H1 (cell line): ENCODE data around the gene EYA2. TPM values are rescaled to one million over a fixed set of nuclear protein-coding genes. Genes with fewer than 3 reads are reported as not detected.

Source experiments
- CTCF ChIA-PET: fragments of 300-600 bp; sonication (Branson Sonifier 250); formaldehyde crosslinking; loops from one replicate; lab custom pipeline; 2021; ENCODE audit not compliant: partially characterized antibody; lab: Charles Lee
- POLR2A ChIA-PET: fragments of 300-600 bp; sonication (Branson Sonifier 250); formaldehyde crosslinking; loops from one replicate; lab custom pipeline; 2021; ENCODE audit warnings: inconsistent platforms; ENCODE audit not compliant: partially characterized antibody; lab: Charles Lee
- DNase-seq, 2 experiments: peaks; one replicate each; pipeline versions ENCODE4 v3.0.0 to v3.0.0-alpha.2; 2010 to 2022; ENCODE audit warnings: low spot score in 2 of 2, low read depth in 1 of 2, mixed read lengths in 1 of 2
- FAIRE-seq: peaks from 2 replicates; lab custom pipeline; 2011; peaks lifted over from hg19 to GRCh38; lab: Jason Lieb, UNC
- H2AFZ ChIP-seq: 2 replicates; pipeline ENCODE4 v1.8.1; 2012; ENCODE audit warnings: low read length, inconsistent platforms
- H2AK5ac ChIP-seq: 2 replicates; pipeline ENCODE4 v1.6.1; 2013; ENCODE audit warnings: low read depth, low read length
- H2BK120ac ChIP-seq: replicated peaks from 2 replicates; pipeline ENCODE3; 2013; ENCODE audit warnings: low read depth, low read length, inconsistent platforms
- H2BK12ac ChIP-seq: 2 replicates; pipeline ENCODE4 v1.6.1; 2013; ENCODE audit warnings: low read depth, low read length
- H2BK15ac ChIP-seq: 2 replicates; pipeline ENCODE4 v1.6.1; 2013; ENCODE audit warnings: low read length
- H2BK20ac ChIP-seq: 2 replicates; pipeline ENCODE4 v1.6.1; 2013; ENCODE audit warnings: low read length
- H2BK5ac ChIP-seq: 2 replicates; pipeline ENCODE4 v1.6.1; 2013; ENCODE audit warnings: low read depth, low read length
- H3K14ac ChIP-seq: 2 replicates; pipeline ENCODE4 v1.6.1; 2013; ENCODE audit warnings: inconsistent platforms; ENCODE audit not compliant: insufficient read length
- H3K18ac ChIP-seq: 2 replicates; pipeline ENCODE4 v1.6.1; 2013; ENCODE audit warnings: low read length; ENCODE audit errors: extremely low read depth
- H3K23ac ChIP-seq: 2 replicates; pipeline ENCODE4 v1.6.1; 2013; ENCODE audit warnings: inconsistent platforms; ENCODE audit not compliant: insufficient read length
- H3K23me2 ChIP-seq: 2 replicates; pipeline ENCODE4 v1.6.1; 2013; ENCODE audit warnings: low read depth, low read length
- H3K27ac ChIP-seq: 2 replicates; pipeline ENCODE4 v1.6.1; 2011; ENCODE audit warnings: low read depth, low read length, inconsistent platforms
- H3K27me3 ChIP-seq, 4 experiments: replicated peaks in 1 of 4; 1 replicate in 1 of 4; 2 replicates in 3 of 4; pipeline versions ENCODE4 v1.6.1 to v1.8.1; 2011 to 2013; ENCODE audit warnings: low read length in 3 of 4, mild to moderate bottlenecking in 3 of 4, inconsistent platforms in 2 of 4, mixed read lengths in 2 of 4, moderate library complexity in 1 of 4; ENCODE audit not compliant: control insufficient read depth in 3 of 4, insufficient read depth in 3 of 4; ENCODE audit errors: extremely low read depth in 1 of 4
- H3K36me3 ChIP-seq, 4 experiments: 2 replicates each; pipeline versions ENCODE4 v1.6.1 to v1.8.1; 2011 to 2013; ENCODE audit warnings: mild to moderate bottlenecking in 4 of 4, low read length in 3 of 4, moderate library complexity in 2 of 4, control low read depth in 1 of 4, inconsistent platforms in 1 of 4; ENCODE audit not compliant: insufficient read depth in 4 of 4, control insufficient read depth in 2 of 4
- H3K4ac ChIP-seq: replicated peaks from 2 replicates; pipeline ENCODE3; 2013; ENCODE audit warnings: low read length, low read depth, mixed read lengths, inconsistent platforms; ENCODE audit not compliant: insufficient read length
- H3K4me1 ChIP-seq, 4 experiments: replicated peaks in 1 of 4; 1 replicate in 1 of 4; 2 replicates in 3 of 4; pipeline versions ENCODE4 v1.6.1 to v1.8.1; 2011 to 2013; ENCODE audit warnings: low read length in 3 of 4, inconsistent platforms in 2 of 4, mixed read lengths in 1 of 4; ENCODE audit not compliant: insufficient read depth in 4 of 4, control insufficient read depth in 3 of 4
- H3K4me2 ChIP-seq, 2 experiments: 2 replicates each; pipeline versions ENCODE4 v1.6.1 to v1.8.1; 2011 to 2013; ENCODE audit warnings: low read depth in 2 of 2, low read length in 2 of 2, control low read depth in 1 of 2, inconsistent platforms in 1 of 2, mild to moderate bottlenecking in 1 of 2; ENCODE audit not compliant: insufficient read depth in 1 of 2
- H3K4me3 ChIP-seq, 4 experiments: fragments of 200-600, 300-600 bp in 1 of 4; sonication (generic), shearing (Covaris generic), sonication (Bioruptor Twin) in 1 of 4; 2 replicates each; pipeline versions ENCODE4 v1.5.1 to v1.8.1; 2011 to 2016; ENCODE audit warnings: low read length in 4 of 4, low read depth in 3 of 4, control low read depth in 2 of 4, inconsistent platforms in 2 of 4, mild to moderate bottlenecking in 2 of 4, mixed read lengths in 1 of 4, moderate library complexity in 1 of 4; ENCODE audit not compliant: insufficient read depth in 2 of 4; ENCODE audit errors: extremely low read depth in 1 of 4
- H3K56ac ChIP-seq: replicated peaks from 2 replicates; pipeline ENCODE3; 2013; ENCODE audit warnings: low read depth, mild to moderate bottlenecking, mixed read lengths, low read length, inconsistent platforms; ENCODE audit not compliant: insufficient read length
- H3K79me1 ChIP-seq: 2 replicates; pipeline ENCODE4 v1.6.1; 2013; ENCODE audit warnings: low read depth, low read length, control low read depth
- H3K79me2 ChIP-seq, 2 experiments: 2 replicates each; pipeline versions ENCODE4 v1.6.1 to v1.8.1; 2012 to 2013; ENCODE audit warnings: low read length in 2 of 2, mild to moderate bottlenecking in 2 of 2, inconsistent platforms in 1 of 2; ENCODE audit not compliant: insufficient read depth in 2 of 2, control insufficient read depth in 1 of 2
- H3K9ac ChIP-seq, 4 experiments: replicated peaks in 1 of 4; 1 replicate in 1 of 4; 2 replicates in 3 of 4; pipeline versions ENCODE4 v1.6.1 to v1.8.1; 2011 to 2013; ENCODE audit warnings: low read depth in 3 of 4, low read length in 3 of 4, control low read depth in 2 of 4, mild to moderate bottlenecking in 2 of 4, moderate library complexity in 2 of 4, inconsistent platforms in 1 of 4; ENCODE audit errors: extremely low read depth in 1 of 4
- H3K9me3 ChIP-seq, 2 experiments: 2 replicates each; pipeline versions ENCODE4 v1.6.1 to v1.8.1; 2012 to 2013; ENCODE audit warnings: mild to moderate bottlenecking in 2 of 2, moderate library complexity in 2 of 2, control low read depth in 1 of 2, inconsistent platforms in 1 of 2, low read depth in 1 of 2, low read length in 1 of 2, mixed read lengths in 1 of 2; ENCODE audit not compliant: insufficient read depth in 2 of 2
- H4K20me1 ChIP-seq, 2 experiments: replicated peaks in 1 of 2; 2 replicates each; pipeline versions ENCODE3 to v1.8.1; 2011 to 2013; ENCODE audit warnings: inconsistent platforms in 2 of 2, low read length in 2 of 2, mild to moderate bottlenecking in 1 of 2; ENCODE audit not compliant: insufficient read depth in 2 of 2, control insufficient read depth in 1 of 2
- H4K5ac ChIP-seq: 2 replicates; pipeline ENCODE4 v1.6.1; 2013; ENCODE audit warnings: low read length, low read depth, mixed read lengths, inconsistent platforms; ENCODE audit not compliant: insufficient read length
- H4K8ac ChIP-seq: 2 replicates; pipeline ENCODE4 v1.8.0; 2013; ENCODE audit warnings: mild to moderate bottlenecking, moderate library complexity, low read length, inconsistent platforms; ENCODE audit not compliant: insufficient read depth; ENCODE audit errors: extremely low read depth
- H4K91ac ChIP-seq: replicated peaks from 2 replicates; pipeline ENCODE3; 2013; ENCODE audit warnings: low read length, mixed read lengths, inconsistent platforms; ENCODE audit not compliant: insufficient read length
- EZH2 ChIP-seq: fragments of 200-600 bp; sonication (generic); IDR thresholded peaks from 2 replicates; pipeline ENCODE4 v1.7.1; 2012; ENCODE audit warnings: low read depth, mild to moderate bottlenecking, moderate library complexity, low read length, inconsistent platforms; ENCODE audit not compliant: severe bottlenecking
- KDM4A ChIP-seq: IDR thresholded peaks from one replicate; pipeline ENCODE4 v1.7.1; 2012; ENCODE audit warnings: low read depth, mild to moderate bottlenecking, moderate library complexity, low read length, inconsistent platforms; ENCODE audit not compliant: severe bottlenecking
- MAFK ChIP-seq: IDR thresholded peaks from 2 replicates; pipeline ENCODE4 v1.6.1; 2012; ENCODE audit warnings: low read depth, mild to moderate bottlenecking, improper control_type of control experiment, low read length
- POLR2AphosphoS5 ChIP-seq: IDR thresholded peaks from 2 replicates; pipeline ENCODE4 v1.6.1; 2011; ENCODE audit warnings: low read depth, low read length
- WGBS, 2 experiments: shearing (Covaris generic) in 1 of 2; methylation state at CpG; one replicate each; pipeline versions ENCODE4 v1.1.6 to v1.1.7; 2013 to 2015; ENCODE audit warnings: low lambda C conversion rate in 2 of 2, mixed read lengths in 2 of 2, inconsistent platforms in 1 of 2, low coverage in 1 of 2, missing lambda C conversion rate in 1 of 2; ENCODE audit not compliant: insufficient replicate concordance in 2 of 2, insufficient coverage in 1 of 2, insufficient read length in 1 of 2; ENCODE audit errors: extremely low coverage in 1 of 2, missing lambda C conversion rate in 1 of 2; 5-methylcytosine and 5-hydroxymethylcytosine counted together
- polyA plus RNA-seq, 7 experiments: library from polyadenylated mRNA; depleted of rRNA in 3 of 7; stranded (reverse) in 5 of 7; unstranded in 2 of 7; fragments of >200 nt in 5 of 7; fragments of 200-250 nt in 2 of 7; gene quantifications; 1 replicate in 5 of 7; 2 replicates in 1 of 7; 4 replicates in 1 of 7; pipeline versions ENCODE4 v1.2.1 to v1.2.3, GENCODE V29; 2011 to 2013; ENCODE audit warnings: missing spikeins in 2 of 7, mixed read lengths in 2 of 7
- total RNA-seq: library from RNA; stranded (reverse); fragmentation: NEBNext Ultra II Directional; extraction: Animal tissue kit (Norgen Biotek cat#: 25700); gene quantifications from 2 replicates; pipeline ENCODE4 v1.2.1, GENCODE V29; 2021

EYA2 gene
- total and polyA plus RNA-seq, 2 of the 8 experiments (the other 6 are each of a cell fraction or from before 2014, with no cell fraction given): 1.6 to 1.7 TPM

DNA sequence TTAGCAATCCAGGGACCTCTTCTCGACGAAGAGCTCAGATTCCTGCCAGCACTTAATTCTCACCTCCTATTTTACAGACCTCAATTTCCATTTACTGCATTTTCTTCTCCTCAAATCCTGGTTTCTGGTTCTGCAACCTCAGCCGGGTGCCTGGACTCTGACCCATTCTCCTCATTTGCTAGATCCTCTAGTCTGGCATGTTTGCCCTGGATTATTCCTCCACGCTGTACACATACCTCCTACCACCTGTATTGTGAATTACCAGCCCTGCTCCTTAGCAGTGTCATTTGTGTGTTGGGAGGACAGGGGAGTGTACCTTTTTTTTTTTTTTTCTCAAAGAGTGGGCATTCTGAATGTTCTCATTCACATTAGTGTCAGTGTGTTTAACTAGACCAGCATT lies 257.4 kb downstream of the EYA2 start:
- POLR2A ChIA-PET: no interaction called here
- H4K91ac ChIP-seq: no peak overlapping the region

More for the DNA sequence above, 257.4 kb downstream of the EYA2 start:
- H3K23ac ChIP-seq: no peak overlapping the region
- H3K4ac ChIP-seq: no peak overlapping the region
- H3K23me2 ChIP-seq: no peaks in the 10 kb centered on the region
- H3K14ac ChIP-seq: no peak overlapping the region
- H2AK5ac ChIP-seq: no peak overlapping the region
- no peaks in the 10 kb centered on the region for H3K27me3 ChIP-seq
- DNase-seq (no peak), FAIRE-seq (no peak)
- no peak overlapping the region for H2BK15ac ChIP-seq
- CTCF ChIA-PET: interaction anchor here (1.4 kb wide), 1 partner anchor 41 kb away, joined by 3 read pairs; no protein-coding TSS in a partner anchor
- no peak overlapping the region for H2BK5ac ChIP-seq
- H3K4me2 ChIP-seq: no peak overlapping the region
- no peak overlapping the region for H2BK20ac ChIP-seq
- H3K79me1 ChIP-seq: no peaks in the 10 kb centered on the region
- WGBS, 2 experiments: 92% methylated on average over 4 of the region's 4 CpGs; no CpG with 5 or more reads in 1 of the 2 experiments
- no peak overlapping the region for H3K18ac ChIP-seq
- TF ChIP-seq KDM4A (no peak), EZH2 (no peak), MAFK (no peak), POLR2AphosphoS5 (no peak)
- no peak overlapping the region for H2AFZ ChIP-seq
- no peaks in the 10 kb centered on the region for H3K9me3 ChIP-seq
- no peaks in the 10 kb centered on the region for H4K20me1 ChIP-seq
- H2BK12ac ChIP-seq: no peak overlapping the region
- no peak overlapping the region for H3K56ac ChIP-seq
- H3K36me3 ChIP-seq: no peaks in the 10 kb centered on the region
- H3K79me2 ChIP-seq: no peaks in the 10 kb centered on the region
- H3K4me3 ChIP-seq: no peak overlapping the region
- H3K4me1 ChIP-seq: no peaks in the 10 kb centered on the region
- H4K5ac ChIP-seq: no peak overlapping the region
- no peak overlapping the region for H3K9ac ChIP-seq
- no peak overlapping the region for H4K8ac ChIP-seq
- H2BK120ac ChIP-seq: no peak overlapping the region
- no peak overlapping the region for H3K27ac ChIP-seq
